ENCODE measurements around the gene KIAA0753. TPM values are rescaled to one million over a fixed set of nuclear protein-coding genes. Genes with fewer than 3 reads are reported as not detected.
"Not testable (repeated sequence)": the region's sequence is repeated elsewhere in the genome, so short reads cannot be mapped to it uniquely, and the experiment has no call there.

Gene KIAA0753
- total RNA-seq, 1 experiment from 2014 or later: 13.0 TPM

DNA sequence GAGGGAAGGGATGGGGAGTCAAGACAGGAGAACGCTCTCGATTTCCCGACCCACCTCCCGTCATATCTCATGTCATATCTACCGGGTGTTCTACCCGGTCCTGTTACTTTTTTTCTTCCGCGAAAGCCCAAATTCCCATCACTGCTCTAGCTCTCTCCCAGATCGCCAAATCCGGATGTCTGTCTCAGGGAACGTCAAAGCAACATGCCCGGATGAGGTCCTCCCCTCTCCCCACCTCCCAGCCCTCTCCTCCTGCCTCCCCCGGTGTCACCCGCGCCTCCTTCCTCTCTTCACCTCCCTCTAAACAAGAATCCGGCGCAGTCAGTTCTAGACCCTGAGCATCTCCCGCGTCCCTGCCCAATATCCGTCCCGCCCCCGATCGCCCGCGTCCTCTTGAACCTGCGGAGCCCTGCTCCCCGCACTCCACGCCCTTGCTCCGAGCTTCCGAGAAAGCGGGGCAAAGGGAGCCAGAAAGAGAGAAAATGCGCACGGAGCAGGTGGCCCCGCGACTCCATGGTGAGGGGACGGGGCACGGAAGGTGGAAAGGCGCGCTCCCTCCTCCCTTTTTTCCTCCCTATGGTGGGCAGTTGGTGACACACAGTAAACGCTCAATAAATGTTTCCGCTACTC lies 15.3 kb upstream of the KIAA0753 start:
- ATAC-seq; H3K9me3 ChIP-seq (ENCODE audit: control insufficient read depth, insufficient read depth, low read depth, low read length); BruUV-seq (replicated peaks); in situ Hi-C loops (cut with HindIII; ENCODE audit: low pct_unique_long_range_greater_than_20kb, low sequenced_read_pairs); H3K27me3 ChIP-seq (ENCODE audit: control insufficient read depth, insufficient read depth, low read length); POLR2A ChIA-PET; H3K27ac ChIP-seq (ENCODE audit: low read length); H3K4me3 ChIP-seq (ENCODE audit: low read depth in 2 of 2, low read length in 2 of 2); DNase-seq (ENCODE audit: low read depth, low spot score); intact Hi-C loops (cut with micrococcal nuclease; ENCODE audit: unreplicated experiment); H3K36me3 ChIP-seq (ENCODE audit: control insufficient read depth, insufficient read depth, low read length); CTCF ChIA-PET: not testable (repeated sequence)
- peaks cover 17% of the 10 kb centered on the region; the same call in 1 of the 2 replicates for H3K4me1 ChIP-seq (ENCODE audit: control insufficient read depth, insufficient read depth, low read length)

DNA sequence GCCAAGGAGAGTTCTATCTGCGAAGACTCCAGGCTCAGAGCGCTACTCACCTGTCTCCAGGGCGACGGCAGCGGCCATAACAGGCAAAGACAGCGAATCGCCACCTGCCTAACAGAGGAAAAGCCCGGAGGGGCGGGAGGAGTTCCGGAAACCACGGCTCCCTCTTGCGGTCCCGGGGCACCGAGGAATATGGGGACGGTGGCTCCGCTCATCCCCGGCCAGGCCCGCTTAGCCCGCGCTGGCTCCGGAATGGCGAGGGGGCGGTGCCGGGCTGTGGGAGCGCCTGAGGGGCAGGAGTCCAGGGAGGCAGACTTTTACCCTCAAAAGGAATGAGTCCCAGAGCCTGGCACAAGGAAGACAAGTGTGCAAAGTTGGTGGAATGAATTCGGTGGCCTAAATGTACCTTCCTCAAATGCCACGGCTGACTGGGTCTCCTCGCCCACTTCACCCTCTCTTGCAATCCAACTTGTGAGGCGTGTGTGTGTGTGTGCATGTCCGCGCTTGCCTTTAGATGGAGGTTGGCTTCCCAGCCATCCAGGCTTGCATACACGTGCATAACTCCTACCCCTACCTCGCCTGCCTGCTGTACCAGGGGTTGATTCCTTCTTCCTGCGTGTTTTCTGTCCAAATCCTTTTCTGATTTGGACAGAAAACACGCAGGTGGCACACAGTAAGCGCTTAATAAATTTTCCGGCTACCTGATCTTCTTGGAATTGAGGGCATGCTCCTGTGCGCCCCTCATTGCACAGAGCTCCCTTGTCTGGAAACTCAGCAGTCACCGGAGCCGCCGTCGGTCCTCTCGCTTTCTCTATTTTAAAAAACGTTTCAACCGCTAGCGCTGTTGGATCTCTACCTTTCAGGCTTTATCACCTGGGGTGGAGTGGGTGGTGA lies 14.6 kb upstream of the KIAA0753 start:
- Histone ChIP-seq H3K36me3 (ENCODE audit: control insufficient read depth, insufficient read depth, low read length) (peaks cover 3% of the 10 kb centered on the region), H3K27ac (ENCODE audit: low read length) (no peak overlapping the region), H3K9me3 (ENCODE audit: control insufficient read depth, insufficient read depth, low read depth, low read length) (no peaks in the 10 kb centered on the region), H3K4me1 (ENCODE audit: control insufficient read depth, insufficient read depth, low read length) (peaks cover 20% of the 10 kb centered on the region; the same call in 1 of the 2 replicates), H3K4me3 (ENCODE audit: low read depth in 2 of 2, low read length in 2 of 2) (peak overlapping the region; percentile 36 to 59), H3K27me3 (ENCODE audit: control insufficient read depth, insufficient read depth, low read length) (no peaks in the 10 kb centered on the region)
- POLR2A ChIA-PET: interaction anchor here (0.6 kb wide), 1 partner anchor 1193 kb away, joined by 3 read pairs; no protein-coding TSS in a partner anchor
- in situ Hi-C loops (cut with HindIII; ENCODE audit: low pct_unique_long_range_greater_than_20kb, low sequenced_read_pairs): no loop called here
- intact Hi-C loops (cut with micrococcal nuclease; ENCODE audit: unreplicated experiment): no loop called here
- TF ChIP-seq SIN3A (IDR thresholded peaks at IDR 0.05; ENCODE audit: borderline replicate concordance, insufficient read depth, low read depth, low read length): no peak
- TF ChIP-seq, protein P1, sequence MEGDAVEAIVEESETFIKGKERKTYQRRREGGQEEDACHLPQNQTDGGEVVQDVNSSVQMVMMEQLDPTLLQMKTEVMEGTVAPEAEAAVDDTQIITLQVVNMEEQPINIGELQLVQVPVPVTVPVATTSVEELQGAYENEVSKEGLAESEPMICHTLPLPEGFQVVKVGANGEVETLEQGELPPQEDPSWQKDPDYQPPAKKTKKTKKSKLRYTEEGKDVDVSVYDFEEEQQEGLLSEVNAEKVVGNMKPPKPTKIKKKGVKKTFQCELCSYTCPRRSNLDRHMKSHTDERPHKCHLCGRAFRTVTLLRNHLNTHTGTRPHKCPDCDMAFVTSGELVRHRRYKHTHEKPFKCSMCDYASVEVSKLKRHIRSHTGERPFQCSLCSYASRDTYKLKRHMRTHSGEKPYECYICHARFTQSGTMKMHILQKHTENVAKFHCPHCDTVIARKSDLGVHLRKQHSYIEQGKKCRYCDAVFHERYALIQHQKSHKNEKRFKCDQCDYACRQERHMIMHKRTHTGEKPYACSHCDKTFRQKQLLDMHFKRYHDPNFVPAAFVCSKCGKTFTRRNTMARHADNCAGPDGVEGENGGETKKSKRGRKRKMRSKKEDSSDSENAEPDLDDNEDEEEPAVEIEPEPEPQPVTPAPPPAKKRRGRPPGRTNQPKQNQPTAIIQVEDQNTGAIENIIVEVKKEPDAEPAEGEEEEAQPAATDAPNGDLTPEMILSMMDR (IDR thresholded peaks at IDR 0.05): peak; percentile 68
- ATAC-seq: peak; percentile 50
- CTCF ChIA-PET: no interaction called here
- BruUV-seq (replicated peaks): no TSS peak
- no peak for DNase-seq (ENCODE audit: low read depth, low spot score)

DNA sequence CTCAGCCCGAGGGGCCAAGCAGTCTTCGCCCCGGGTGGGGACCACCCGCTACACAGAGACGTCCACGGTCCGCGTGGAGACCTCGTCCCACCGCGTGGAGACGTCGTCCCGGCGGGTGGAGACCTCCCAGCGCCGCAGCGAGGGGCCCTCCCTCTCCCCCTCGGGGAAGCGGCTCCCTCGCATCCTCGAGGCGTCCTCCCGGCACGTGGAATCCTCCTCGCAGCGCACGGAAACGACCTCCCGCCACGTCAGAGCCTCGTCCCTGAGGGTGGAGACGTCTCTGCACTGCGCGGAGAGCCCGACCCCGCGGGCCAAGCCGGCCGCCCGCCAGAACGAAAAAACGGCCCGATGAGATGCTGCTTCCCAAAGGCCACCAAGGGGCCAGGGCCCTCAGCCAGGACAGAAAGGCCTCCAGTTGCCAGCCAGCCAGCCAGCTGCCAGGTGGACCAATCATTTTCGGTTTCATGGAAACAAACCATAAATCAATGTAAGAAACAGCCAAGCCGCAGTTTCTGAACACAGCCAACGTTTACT lies 11.5 kb upstream of the KIAA0753 start:
- CTCF ChIA-PET: no interaction called here
- in situ Hi-C loops (cut with HindIII; ENCODE audit: low pct_unique_long_range_greater_than_20kb, low sequenced_read_pairs) (no loop called here), intact Hi-C loops (cut with micrococcal nuclease; ENCODE audit: unreplicated experiment) (no loop called here)
- Histone ChIP-seq H3K4me1 (ENCODE audit: control insufficient read depth, insufficient read depth, low read length) (peaks cover 23% of the 10 kb centered on the region; the same call in 1 of the 2 replicates), H3K36me3 (ENCODE audit: control insufficient read depth, insufficient read depth, low read length) (peaks cover 13% of the 10 kb centered on the region), H3K9me3 (ENCODE audit: control insufficient read depth, insufficient read depth, low read depth, low read length) (no peaks in the 10 kb centered on the region), H3K4me3 (ENCODE audit: low read depth in 2 of 2, low read length in 2 of 2) (peak overlapping the region; percentile 90 to 99), H3K27me3 (ENCODE audit: control insufficient read depth, insufficient read depth, low read length) (no peaks in the 10 kb centered on the region), H3K27ac (ENCODE audit: low read length) (peak overlapping the region; percentile 86)
- BruUV-seq (replicated peaks): no TSS peak
- POLR2A ChIA-PET: no interaction called here
- no peak for TF ChIP-seq TCF7L2 (IDR thresholded peaks at IDR 0.05; ENCODE audit: low read depth, low read length)
- TF ChIP-seq, protein P1 (IDR thresholded peaks at IDR 0.05): no peak
- peak; percentile 56 for ATAC-seq
- DNase-seq (ENCODE audit: low read depth, low spot score): no peak

Data from Panc1 (cell line).